ENCODE data around the gene SGCD.

GRCh38 chr5:156778752-156779151, 451.8 kb downstream of the SGCD start:
- TF ChIP-seq CTCF (IDR thresholded peaks at IDR 0.05) (no peak), POLR2A (IDR thresholded peaks at IDR 0.05) (no peak)

Measured in uterus (tissue), 2 donors.